ENCODE data around the gene NTM. TPM values are rescaled to one million over a fixed set of nuclear protein-coding genes. Genes with fewer than 3 reads are reported as not detected.

The NTM gene
- total and polyA plus RNA-seq, 2 donors (not counting 3 experiments of a cell fraction or from before 2014, with no cell fraction given), result 1.00 to 1.1 TPM

- no peak for DNase-seq (ENCODE audit: low read depth, low spot score)
- H3K36me3 ChIP-seq (ENCODE audit: control insufficient read depth in 2 of 2, extremely low read depth in 1 of 2, insufficient read depth in 2 of 2, low read length in 2 of 2), result no peaks in the 10 kb centered on the region
- dilution Hi-C loops (cut with MboI; ENCODE audit: extremely low pct_ligation_motif_present, low sequenced_read_pairs) (no loop called here), intact Hi-C loops (cut with micrococcal nuclease) (no loop called here)
- POLR2A ChIA-PET, result no interaction called here
- H4K20me1 ChIP-seq (replicated peaks; ENCODE audit: control insufficient read depth, extremely low read depth, insufficient read depth, low read length), result no peaks in the 10 kb centered on the region
- no peaks in the 10 kb centered on the region for H3K27me3 ChIP-seq (ENCODE audit: control insufficient read depth in 2 of 2, insufficient read depth in 2 of 2, low read length in 2 of 2)
- H3K79me2 ChIP-seq (ENCODE audit: control insufficient read depth, insufficient read depth, low read length), result no peaks in the 10 kb centered on the region
- H3K9ac ChIP-seq (replicated peaks; ENCODE audit: extremely low read depth, insufficient read depth, low read length), result no peak overlapping the region
- no peak for FAIRE-seq
- BruUV-seq (replicated peaks), result no TSS peak
- CTCF ChIA-PET, result interaction anchor here (1.3 to 10.0 kb wide), 7 partner anchors 19 to 256 kb away, joined by 4 to 323 read pairs (median 105); no protein-coding TSS in a partner anchor
- peaks cover 18% of the 10 kb centered on the region for H3K4me1 ChIP-seq (ENCODE audit: control insufficient read depth, extremely low read depth, insufficient read depth, low read length)
- TF ChIP-seq JUN (IDR thresholded peaks at IDR 0.05; ENCODE audit: borderline replicate concordance, insufficient read depth, insufficient read length, low read depth) (no peak), GATA2 (IDR thresholded peaks at IDR 0.05; ENCODE audit: insufficient read depth, insufficient read length, low read depth, low read length) (no peak), EZH2 (IDR thresholded peaks at IDR 0.05; ENCODE audit: borderline replicate concordance, low read depth, low read length, severe bottlenecking) (no peak), FOS (IDR thresholded peaks at IDR 0.05; ENCODE audit: borderline replicate concordance, insufficient read depth, low read length) (no peak), MAX (IDR thresholded peaks at IDR 0.05; ENCODE audit: insufficient read depth, insufficient read length) (no peak), POLR2AphosphoS5 (IDR thresholded peaks at IDR 0.05; ENCODE audit: insufficient read depth, low read depth, low read length) (no peak), MYC (IDR thresholded peaks at IDR 0.05; ENCODE audit: low read depth, low read length) (no peak), POLR2A (IDR thresholded peaks at IDR 0.05; ENCODE audit: low read depth, low read length) (no peak), CTCF (IDR thresholded peaks at IDR 0.05; ENCODE audit: extremely low read depth in 1 of 2, insufficient read depth in 1 of 2, low read depth in 1 of 2, low read length in 2 of 2) (no peak)
- no peak overlapping the region for H3K4me2 ChIP-seq (ENCODE audit: insufficient read depth, low read length)
- no peaks in the 10 kb centered on the region for H3K9me1 ChIP-seq (replicated peaks; ENCODE audit: control insufficient read depth, extremely low read depth, insufficient read depth, low read length)
- H3K27ac ChIP-seq (ENCODE audit: insufficient read depth, low read depth, low read length), result no peak overlapping the region
- H3K4me3 ChIP-seq (replicated peaks in 1 of 3; ENCODE audit: insufficient read depth in 1 of 3, low read depth in 1 of 3, low read length in 3 of 3), result no peak overlapping the region
- no peaks in the 10 kb centered on the region for H3K9me3 ChIP-seq (replicated peaks; ENCODE audit: control insufficient read depth, insufficient read depth, low read length)
- H2AFZ ChIP-seq (ENCODE audit: low read depth, low read length), result no peak overlapping the region
These were observed 499.9 kb downstream of the NTM start for GRCh38 chr11:131870305-131870704.

Data from endothelial cell of umbilical vein (primary cell).